Inferior parietal cortex (tissue), 1 donor: ENCODE data around the gene LPA.

Experiments
- DNase-seq: peaks from one replicate; pipeline ENCODE4 v3.0.0-alpha.2; 2016; ENCODE audit errors: extremely low spot score

LPA gene

GRCh38 chr6:160510976-160511617, 153.0 kb downstream of the LPA start:
- no peak for DNase-seq

- no peak for DNase-seq
Observed at GRCh38 chr6:160510199-160510598, 153.9 kb downstream of the LPA start.

- no peak for DNase-seq
Observed at GRCh38 chr6:160509610-160510009, 154.5 kb downstream of the LPA start.

- no peak for DNase-seq
Observed at GRCh38 chr6:160508599-160508998, 155.5 kb downstream of the LPA start.

- DNase-seq, result no peak
Observed at GRCh38 chr6:160507420-160507819, 156.7 kb downstream of the LPA start.

- DNase-seq, result no peak
Observed at GRCh38 chr6:160505970-160506369, 158.1 kb downstream of the LPA start.

- no peak for DNase-seq
Observed at GRCh38 chr6:160500639-160501038, 163.4 kb downstream of the LPA start.

- no peak for DNase-seq
Observed at GRCh38 chr6:160494576-160494975, 169.5 kb downstream of the LPA start.

GRCh38 chr6:160489091-160489490, 175.0 kb downstream of the LPA start:
- DNase-seq, result no peak

GRCh38 chr6:160487116-160487515, 177.0 kb downstream of the LPA start:
- no peak for DNase-seq
